HG03066 (cell line): ENCODE data around the gene RUSC1.

Experiments used
- ATAC-seq: cut with Tn5 transposase; IDR thresholded peaks from one replicate; pipeline ENCODE4 v1.9.1; 2021; ENCODE audit warnings: low read depth; ENCODE audit not compliant: unreplicated experiment

The RUSC1 gene

DNA sequence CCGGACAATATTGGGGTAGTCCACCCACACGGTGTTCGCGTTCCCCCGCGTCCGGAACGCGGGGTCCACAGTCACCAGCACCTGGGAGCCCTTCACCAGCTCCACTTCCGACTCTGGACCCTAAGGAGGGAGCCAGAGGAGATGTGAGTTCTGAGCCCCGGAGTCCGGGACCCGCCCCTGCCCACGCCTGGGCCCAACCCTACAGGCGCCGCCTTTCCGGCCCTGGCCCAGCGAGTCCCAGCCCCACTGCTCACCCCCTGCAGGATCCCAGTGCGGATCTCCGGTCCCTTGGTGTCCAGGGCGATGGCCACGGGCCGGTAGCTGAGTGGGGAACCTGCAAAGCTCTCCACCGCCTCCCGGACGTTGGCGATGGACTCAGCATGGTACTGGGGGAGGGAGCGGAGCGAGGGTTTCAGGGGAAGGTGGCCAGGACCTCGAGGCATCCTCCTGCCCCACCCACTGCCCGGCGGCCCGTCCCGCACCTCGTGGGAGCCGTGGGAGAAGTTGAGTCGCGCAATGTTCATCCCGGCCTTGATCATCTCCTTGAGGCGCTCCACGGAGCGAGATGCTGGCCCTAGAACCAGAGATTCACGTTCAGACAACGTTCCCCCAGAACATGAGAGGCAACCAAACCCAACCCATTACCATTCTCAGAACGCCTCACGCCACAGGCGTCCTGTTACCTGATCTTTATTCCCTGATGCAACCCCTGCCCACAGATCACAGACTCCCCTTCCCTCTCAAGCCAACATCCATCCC, 25.3 kb upstream of the RUSC1 start:
- ATAC-seq: no peak

GRCh38 chr1:155295942-155296267, 24.8 kb upstream of the RUSC1 start:
- ATAC-seq: no peak

DNA sequence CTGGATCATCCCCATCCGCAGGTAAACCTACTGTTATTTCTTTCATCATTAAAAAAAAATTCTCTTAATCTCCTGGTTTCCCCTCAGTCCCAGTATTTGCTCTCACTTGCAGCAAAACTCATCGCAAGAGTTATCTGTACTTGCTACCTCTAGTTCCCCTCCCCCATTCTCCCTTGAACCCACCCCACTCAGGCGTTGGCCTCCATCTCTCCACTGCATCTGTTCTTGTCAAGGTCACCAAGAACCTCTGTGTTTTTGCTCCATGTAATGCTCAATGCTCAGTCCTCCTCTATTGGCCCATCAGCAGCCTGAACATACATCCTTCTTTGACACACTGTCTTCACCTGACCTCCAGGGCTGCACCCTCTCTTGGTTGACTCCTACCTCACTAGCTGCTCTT, 24.0 kb upstream of the RUSC1 start:
- ATAC-seq: no peak

GRCh38 chr1:155297384-155297783, 23.3 kb upstream of the RUSC1 start:
- no peak for ATAC-seq

DNA sequence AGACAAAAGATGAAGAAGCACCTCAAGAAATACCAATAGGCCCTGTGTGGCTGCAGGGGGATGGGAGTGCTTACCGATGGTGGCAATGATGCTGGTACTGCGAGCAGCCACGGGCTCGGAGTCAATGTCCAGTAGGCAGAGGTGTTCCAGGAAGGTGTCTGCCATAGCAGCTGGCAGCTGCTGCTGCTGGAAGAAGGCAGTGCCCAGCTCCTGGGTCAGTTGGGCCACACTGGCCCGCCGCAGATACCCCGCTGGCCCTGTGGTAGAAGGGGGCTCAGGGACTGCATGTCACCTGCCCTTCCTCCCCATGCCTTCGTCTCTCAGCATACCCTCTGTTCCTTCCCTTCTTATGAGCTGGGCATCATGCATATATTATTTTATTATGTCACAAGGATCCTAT, 20.7 kb upstream of the RUSC1 start:
- ATAC-seq: no peak

GRCh38 chr1:155300553-155301329, 20.0 kb upstream of the RUSC1 start:
- ATAC-seq: no peak

DNA sequence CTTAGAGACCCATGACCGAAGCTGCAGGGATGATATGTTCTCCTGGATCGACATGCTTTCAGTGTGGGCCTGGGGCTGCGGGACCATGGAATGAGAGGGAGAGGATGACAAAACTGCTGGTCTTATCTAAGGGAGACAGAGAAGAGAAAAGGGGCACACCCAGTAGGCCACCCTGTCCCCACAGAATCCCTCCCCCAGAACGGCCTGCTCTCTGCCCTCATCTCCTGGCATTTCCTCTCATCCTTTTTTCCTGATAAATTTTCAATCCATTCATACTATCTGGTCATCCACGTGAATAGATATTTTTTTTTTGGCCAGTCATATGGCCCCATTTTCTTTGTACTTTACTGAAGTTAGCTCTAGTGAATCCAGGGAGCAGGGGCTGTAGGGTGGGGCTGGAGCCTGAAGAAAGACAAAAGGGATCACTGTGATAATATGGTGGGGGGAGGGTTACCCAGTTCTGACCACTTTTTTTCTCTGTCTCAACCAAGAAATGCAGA, 19.3 kb upstream of the RUSC1 start, which contains the start of gene PKLR:
Gene PKLR (minus strand): TSS at position 97 of the 500 bp plus-strand sequence. CDS start 43 bp downstream, at position 54.
- no peak for ATAC-seq

- no peak for ATAC-seq
Observed at GRCh38 chr1:155304558-155305063, 16.1 kb upstream of the RUSC1 start.

GRCh38 chr1:155305881-155306391, 14.8 kb upstream of the RUSC1 start:
- no peak for ATAC-seq

DNA sequence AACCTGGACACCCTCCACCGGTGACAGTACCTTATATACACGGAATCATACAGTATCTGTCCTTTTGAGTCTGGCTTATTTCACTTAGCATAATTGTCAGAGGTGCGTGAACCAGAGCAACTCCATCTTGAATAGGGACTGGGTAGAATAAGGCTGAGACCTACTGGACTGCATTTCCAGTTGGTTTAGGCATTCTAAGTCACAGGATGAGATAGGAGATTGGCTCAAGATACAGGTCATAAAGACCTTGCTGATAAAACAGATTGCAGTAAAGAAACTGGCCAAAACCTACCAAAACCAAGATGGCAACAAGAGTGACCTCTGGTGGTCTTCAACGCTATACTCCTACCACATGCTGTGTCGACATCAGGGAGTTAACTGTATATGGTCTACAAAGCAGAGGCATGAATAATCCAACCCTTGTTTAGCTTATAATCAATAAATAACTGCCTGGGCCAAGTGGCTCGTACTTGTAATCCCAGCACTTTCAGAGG, 13.4 kb upstream of the RUSC1 start:
- ATAC-seq: no peak

- ATAC-seq: peak; percentile 91
Observed at GRCh38 chr1:155308493-155309422, 11.9 kb upstream of the RUSC1 start, which contains the start of gene FDPS. TSS of gene FDPS (plus strand) at chr1:155308866. CDS start at chr1:155309790, 924 bp downstream.

DNA sequence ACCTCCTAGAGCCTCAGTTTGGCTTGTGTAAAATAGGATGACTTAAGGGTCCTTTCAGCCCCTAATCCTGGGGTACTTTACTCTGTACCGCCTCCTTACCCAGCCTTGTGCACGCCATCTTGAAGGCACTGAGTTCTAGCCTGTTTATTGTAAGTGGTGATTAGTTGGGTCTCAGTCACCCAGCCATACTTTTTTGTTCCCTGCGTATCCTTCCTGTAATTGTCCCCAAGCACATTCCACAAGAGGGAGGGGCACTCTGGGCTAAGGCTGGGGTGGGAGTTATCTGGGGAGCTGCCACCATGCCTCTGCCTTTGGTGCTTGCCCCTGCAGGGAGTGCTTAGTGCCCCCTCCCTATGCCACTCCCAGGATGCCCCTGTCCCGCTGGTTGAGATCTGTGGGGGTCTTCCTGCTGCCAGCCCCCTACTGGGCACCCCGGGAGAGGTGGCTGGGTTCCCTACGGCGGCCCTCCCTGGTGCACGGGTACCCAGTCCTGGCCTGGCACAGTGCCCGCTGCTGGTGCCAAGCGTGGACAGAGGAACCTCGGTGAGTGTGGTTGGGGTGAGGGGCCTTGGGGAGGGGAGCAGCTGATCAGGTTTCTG, 11.2 kb upstream of the RUSC1 start:
- ATAC-seq: no peak

DNA sequence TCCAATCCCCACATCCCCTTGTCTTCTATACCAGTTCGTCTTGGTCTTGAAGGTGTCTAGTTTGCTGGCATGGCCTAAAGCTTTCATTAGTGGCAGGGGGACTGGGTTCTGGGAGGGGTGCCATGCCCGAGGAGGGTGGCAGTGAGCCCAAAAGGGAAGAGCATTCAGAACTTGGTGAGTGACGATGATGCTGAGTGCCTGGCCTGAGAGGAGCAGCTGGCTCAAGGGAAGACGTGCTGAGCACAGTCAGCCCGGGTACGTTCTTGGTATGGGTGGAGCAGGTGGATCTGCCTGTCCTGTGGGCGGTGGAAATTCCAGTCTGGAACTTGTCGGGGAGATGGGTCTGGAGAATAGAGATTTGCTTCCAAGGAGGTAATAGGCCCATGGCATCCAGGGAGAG, 7.4 kb upstream of the RUSC1 start:
- no peak for ATAC-seq

GRCh38 chr1:155316922-155317321, 3.8 kb upstream of the RUSC1 start:
- ATAC-seq: no peak

DNA sequence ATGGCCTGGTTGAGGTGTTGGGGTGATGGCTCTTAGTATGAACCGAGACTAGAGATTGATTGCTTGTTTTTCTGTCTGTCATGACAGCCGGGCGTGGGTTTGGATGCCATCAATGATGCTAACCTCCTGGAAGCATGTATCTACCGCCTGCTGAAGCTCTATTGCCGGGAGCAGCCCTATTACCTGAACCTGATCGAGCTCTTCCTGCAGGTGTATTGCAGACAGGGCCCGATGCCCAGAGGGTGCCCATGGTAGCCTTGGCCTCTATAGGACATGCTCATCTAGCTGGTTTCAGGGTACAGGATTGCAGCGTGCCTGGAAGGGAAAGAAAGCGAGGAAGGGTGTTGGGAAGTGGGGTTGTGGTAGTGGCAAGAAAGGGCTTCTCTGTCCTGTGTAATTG, 2.6 kb upstream of the RUSC1 start:
- ATAC-seq: no peak

- no peak for ATAC-seq
Observed at GRCh38 chr1:155319536-155319935, 1.2 kb upstream of the RUSC1 start.

- no peak for ATAC-seq
Observed at GRCh38 chr1:155320252-155320651, 442 bp upstream of the RUSC1 start.

GRCh38 chr1:155321639-155322503, 1.2 kb downstream of the RUSC1 start:
- no peak for ATAC-seq

- ATAC-seq: no peak
Observed at GRCh38 chr1:155322571-155322952, 1.9 kb downstream of the RUSC1 start.
